Astrocyte (in vitro differentiated cells and primary cell): ENCODE results near the gene NPR2. TPM values are rescaled to one million over a fixed set of nuclear protein-coding genes. Genes with fewer than 3 reads are reported as not detected.

ENCODE experiments used
- DNase-seq: peaks from one replicate; pipeline ENCODE4 v3.0.0-alpha.2; 2010; ENCODE audit warnings: low read depth
- FAIRE-seq: peaks from 2 replicates; lab custom pipeline; 2011; peaks lifted over from hg19 to GRCh38; lab: Jason Lieb, UNC
- H2AFZ ChIP-seq: 2 replicates; pipeline ENCODE4 v1.6.0; 2012; ENCODE audit warnings: low read depth, low read length, inconsistent platforms
- H3K27ac ChIP-seq: 2 replicates; pipeline ENCODE4 v1.5.1; 2011; ENCODE audit warnings: low read depth, low read length, inconsistent platforms
- H3K27me3 ChIP-seq: 2 replicates; pipeline ENCODE4 v1.6.0; 2011; ENCODE audit warnings: low read length, inconsistent platforms; ENCODE audit not compliant: insufficient read depth
- H3K36me3 ChIP-seq: 2 replicates; pipeline ENCODE4 v1.5.1; 2011; ENCODE audit warnings: low read length, inconsistent platforms; ENCODE audit not compliant: insufficient read depth
- H3K4me1 ChIP-seq: 2 replicates; pipeline ENCODE4 v1.5.1; 2011; ENCODE audit warnings: low read length, inconsistent platforms; ENCODE audit not compliant: insufficient read depth
- H3K4me2 ChIP-seq: 2 replicates; pipeline ENCODE4 v1.6.0; 2012; ENCODE audit warnings: low read length, inconsistent platforms
- H3K4me3 ChIP-seq: 2 replicates; pipeline ENCODE4 v1.5.1; 2011; ENCODE audit warnings: low read depth, mild to moderate bottlenecking, low read length, inconsistent platforms; ENCODE audit not compliant: insufficient read depth
- H3K79me2 ChIP-seq: 2 replicates; pipeline ENCODE4 v1.6.0; 2012; ENCODE audit warnings: mild to moderate bottlenecking, low read length, inconsistent platforms; ENCODE audit not compliant: insufficient read depth
- H3K9ac ChIP-seq: 2 replicates; pipeline ENCODE4 v1.6.0; 2012; ENCODE audit warnings: mild to moderate bottlenecking, low read length, inconsistent platforms
- H3K9me3 ChIP-seq: 2 replicates; pipeline ENCODE4 v1.5.1; 2012; ENCODE audit warnings: low read depth, mild to moderate bottlenecking, low read length, inconsistent platforms; ENCODE audit not compliant: insufficient read depth
- H4K20me1 ChIP-seq: 2 replicates; pipeline ENCODE4 v1.6.0; 2012; ENCODE audit warnings: low read length, inconsistent platforms; ENCODE audit not compliant: insufficient read depth
- H3K27ac Mint-ChIP-seq: one replicate; pipeline ENCODE4 v1.8.0; 2021; ENCODE audit warnings: mild to moderate bottlenecking, mixed read lengths; ENCODE audit not compliant: unreplicated experiment
- H3K27me3 Mint-ChIP-seq: one replicate; pipeline ENCODE4 v1.8.0; 2021; ENCODE audit warnings: low read depth, mixed read lengths; ENCODE audit not compliant: unreplicated experiment
- H3K36me3 Mint-ChIP-seq: one replicate; pipeline ENCODE4 v1.8.0; 2021; ENCODE audit warnings: low read depth, mixed read lengths; ENCODE audit not compliant: unreplicated experiment
- H3K4me1 Mint-ChIP-seq: one replicate; pipeline ENCODE4 v1.8.0; 2021; ENCODE audit warnings: low read depth, mixed read lengths; ENCODE audit not compliant: unreplicated experiment
- H3K4me3 Mint-ChIP-seq: one replicate; pipeline ENCODE4 v1.8.0; 2021; ENCODE audit warnings: mild to moderate bottlenecking, moderate library complexity, mixed read lengths; ENCODE audit not compliant: unreplicated experiment
- H3K9me3 Mint-ChIP-seq: one replicate; pipeline ENCODE4 v1.8.0; 2021; ENCODE audit warnings: mild to moderate bottlenecking, mixed read lengths; ENCODE audit not compliant: unreplicated experiment
- EZH2 ChIP-seq: IDR thresholded peaks from 2 replicates; pipeline ENCODE4 v1.6.1; 2012; ENCODE audit warnings: mild to moderate bottlenecking, low read length, inconsistent platforms; ENCODE audit not compliant: insufficient read depth
- total RNA-seq: library from RNA; stranded (reverse); gene quantifications from 2 replicates; pipeline ENCODE4 v1.2.1, GENCODE V29; 2021
- TF ChIP-seq, protein P1 (sequence below): IDR thresholded peaks from 2 replicates; pipeline ENCODE4 v1.5.1; 2011; ENCODE audit warnings: low read depth, mild to moderate bottlenecking, inconsistent platforms, low read length, moderate library complexity; ENCODE audit not compliant: insufficient read depth

NPR2 gene
- total RNA-seq, 1 donor from 2014 or later = 24.6 TPM

- Histone ChIP-seq H3K4me1 (no peaks in the 10 kb centered on the region), H2AFZ (peak overlapping the region; percentile 32), H3K9me3 (no peaks in the 10 kb centered on the region), H3K27me3 (peaks cover 28% of the 10 kb centered on the region), H3K36me3 (no peaks in the 10 kb centered on the region), H3K27ac (no peak overlapping the region), H3K4me3 (no peak overlapping the region), H3K79me2 (no peaks in the 10 kb centered on the region), H4K20me1 (no peaks in the 10 kb centered on the region), H3K4me2 (no peak overlapping the region), H3K9ac (no peak overlapping the region)
- H3K4me3 Mint-ChIP-seq = no peak overlapping the region
- no peak for DNase-seq
- no peaks in the 10 kb centered on the region for H3K36me3 Mint-ChIP-seq
- H3K9me3 Mint-ChIP-seq = no peaks in the 10 kb centered on the region
- no peak for FAIRE-seq
- no peaks in the 10 kb centered on the region for H3K4me1 Mint-ChIP-seq
- no peak overlapping the region for H3K27ac Mint-ChIP-seq
- TF ChIP-seq EZH2 = no peak
- TF ChIP-seq, protein P1, sequence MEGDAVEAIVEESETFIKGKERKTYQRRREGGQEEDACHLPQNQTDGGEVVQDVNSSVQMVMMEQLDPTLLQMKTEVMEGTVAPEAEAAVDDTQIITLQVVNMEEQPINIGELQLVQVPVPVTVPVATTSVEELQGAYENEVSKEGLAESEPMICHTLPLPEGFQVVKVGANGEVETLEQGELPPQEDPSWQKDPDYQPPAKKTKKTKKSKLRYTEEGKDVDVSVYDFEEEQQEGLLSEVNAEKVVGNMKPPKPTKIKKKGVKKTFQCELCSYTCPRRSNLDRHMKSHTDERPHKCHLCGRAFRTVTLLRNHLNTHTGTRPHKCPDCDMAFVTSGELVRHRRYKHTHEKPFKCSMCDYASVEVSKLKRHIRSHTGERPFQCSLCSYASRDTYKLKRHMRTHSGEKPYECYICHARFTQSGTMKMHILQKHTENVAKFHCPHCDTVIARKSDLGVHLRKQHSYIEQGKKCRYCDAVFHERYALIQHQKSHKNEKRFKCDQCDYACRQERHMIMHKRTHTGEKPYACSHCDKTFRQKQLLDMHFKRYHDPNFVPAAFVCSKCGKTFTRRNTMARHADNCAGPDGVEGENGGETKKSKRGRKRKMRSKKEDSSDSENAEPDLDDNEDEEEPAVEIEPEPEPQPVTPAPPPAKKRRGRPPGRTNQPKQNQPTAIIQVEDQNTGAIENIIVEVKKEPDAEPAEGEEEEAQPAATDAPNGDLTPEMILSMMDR = no peak
- no peaks in the 10 kb centered on the region for H3K27me3 Mint-ChIP-seq
These were observed 16.3 kb upstream of the NPR2 start for GRCh38 chr9:35774907-35775635.

- no peak for TF ChIP-seq EZH2
- TF ChIP-seq, protein P1 = no peak
- Histone ChIP-seq H4K20me1 (no peaks in the 10 kb centered on the region), H3K27ac (no peak overlapping the region), H3K79me2 (no peaks in the 10 kb centered on the region), H3K4me3 (no peak overlapping the region), H3K9ac (no peak overlapping the region), H3K9me3 (no peaks in the 10 kb centered on the region), H3K36me3 (no peaks in the 10 kb centered on the region), H3K27me3 (peaks cover 19% of the 10 kb centered on the region), H3K4me2 (no peak overlapping the region), H2AFZ (no peak overlapping the region), H3K4me1 (no peaks in the 10 kb centered on the region)
- no peaks in the 10 kb centered on the region for H3K36me3 Mint-ChIP-seq
- H3K4me1 Mint-ChIP-seq = no peaks in the 10 kb centered on the region
- H3K27me3 Mint-ChIP-seq = no peaks in the 10 kb centered on the region
- FAIRE-seq (no peak), DNase-seq (no peak)
- no peak overlapping the region for H3K4me3 Mint-ChIP-seq
- no peak overlapping the region for H3K27ac Mint-ChIP-seq
- no peaks in the 10 kb centered on the region for H3K9me3 Mint-ChIP-seq
These were observed 15.4 kb upstream of the NPR2 start for GRCh38 chr9:35776018-35776417.

GRCh38 chr9:35778496-35778895 lies 12.9 kb upstream of the NPR2 start:
- no peaks in the 10 kb centered on the region for H3K9me3 ChIP-seq
- no peak overlapping the region for H3K27ac ChIP-seq

More at GRCh38 chr9:35778496-35778895, 12.9 kb upstream of the NPR2 start:
- no peaks in the 10 kb centered on the region for H4K20me1 ChIP-seq
- H3K27me3 ChIP-seq = peaks cover 14% of the 10 kb centered on the region
- H3K4me1 ChIP-seq = no peaks in the 10 kb centered on the region
- no peaks in the 10 kb centered on the region for H3K9me3 Mint-ChIP-seq
- no peaks in the 10 kb centered on the region for H3K36me3 ChIP-seq
- no peak overlapping the region for H3K4me3 Mint-ChIP-seq
- no peaks in the 10 kb centered on the region for H3K27me3 Mint-ChIP-seq
- H3K27ac Mint-ChIP-seq = no peak overlapping the region
- no peaks in the 10 kb centered on the region for H3K79me2 ChIP-seq
- no peak overlapping the region for H3K4me3 ChIP-seq
- no peak overlapping the region for H2AFZ ChIP-seq
- H3K4me1 Mint-ChIP-seq = no peaks in the 10 kb centered on the region
- DNase-seq = no peak
- no peak overlapping the region for H3K9ac ChIP-seq
- TF ChIP-seq EZH2 = no peak
- TF ChIP-seq, protein P1 = no peak
- peaks cover 1% of the 10 kb centered on the region for H3K36me3 Mint-ChIP-seq
- no peak overlapping the region for H3K4me2 ChIP-seq
- no peak for FAIRE-seq
